ENCODE data around the gene JAKMIP3. TPM values are rescaled to one million over a fixed set of nuclear protein-coding genes. Genes with fewer than 3 reads are reported as not detected.

JAKMIP3 gene
- total RNA-seq (2021; ENCODE audit: unreplicated experiment) (0.17 TPM), Bru-seq, nascent RNA (percentile 13 among the genes with signal in this experiment), BruChase-seq, experiment 1, labeled RNA remaining after a 6-hour chase (percentile 14 among the genes with signal in this experiment), BruChase-seq, experiment 2, labeled RNA remaining after a 2-hour chase (percentile 16 among the genes with signal in this experiment)
- 0.04 and 0.07 TPM in 2 replicates for polyA plus RNA-seq (2012)
- long read RNA-seq, partial matches to known transcripts = 0 of 1 reads
- long read RNA-seq, other reads (novel, unspliced or antisense) = 1 of 1 reads

DNA sequence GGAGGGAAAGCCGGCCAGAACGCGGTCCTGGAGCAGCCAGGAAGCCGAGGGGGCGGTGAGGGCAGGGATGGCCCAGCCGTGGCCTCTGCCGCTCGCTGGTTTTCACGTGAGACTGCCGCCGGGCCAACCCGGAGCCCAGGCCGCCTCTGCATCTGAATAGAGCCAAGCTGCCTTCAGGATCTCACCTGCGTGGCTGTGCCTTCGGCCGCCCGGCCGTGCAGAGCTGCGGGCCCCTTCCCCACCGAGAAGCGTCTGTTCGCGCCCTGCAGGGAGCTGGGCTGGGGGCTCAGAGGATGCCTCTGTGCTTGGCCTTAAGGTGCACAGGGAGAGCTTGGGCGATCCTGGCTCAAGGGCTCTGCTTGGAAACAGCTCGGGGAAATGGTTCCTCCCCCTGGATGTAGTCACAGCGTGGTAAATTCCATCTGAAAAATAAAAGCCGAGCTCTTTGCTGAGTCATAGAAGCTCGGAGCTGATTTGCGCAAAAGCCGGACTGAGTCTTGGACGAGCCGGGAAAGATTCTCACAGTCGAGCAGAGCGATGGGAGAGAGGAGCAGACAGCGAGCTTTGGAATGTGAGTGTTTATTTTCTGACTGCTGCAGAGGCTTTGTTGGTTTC is at the start of gene JAKMIP3:
JAKMIP3 (plus strand) TSS at position 456 of the 615 bp plus-strand sequence. CDS start 38,863 bp downstream, outside the sequence.
- intact Hi-C loops (cut with micrococcal nuclease) = no loop called here
- Histone ChIP-seq H3K27ac (ENCODE audit: low read depth, low read length) (no peak within 1 kb of the TSS), H3K9ac (ENCODE audit: low read length) (no peak within 1 kb of the TSS), H3K4me2 (ENCODE audit: low read length) (no peak within 1 kb of the TSS), H3K79me2 (ENCODE audit: insufficient read depth, low read length) (no peaks in the 10 kb centered on the region), H3K9me3 (ENCODE audit: control insufficient read depth in 1 of 2, insufficient read depth in 1 of 2, low read depth in 1 of 2, low read length in 2 of 2) (no peaks in the 10 kb centered on the region), H2AFZ (ENCODE audit: low read depth, low read length, poor library complexity, severe bottlenecking) (no peak within 1 kb of the TSS), H3K4me3 (replicated peaks in 1 of 2; ENCODE audit: low read depth in 1 of 2, low read length in 2 of 2) (no peak within 1 kb of the TSS), H3K36me3 (ENCODE audit: control insufficient read depth in 1 of 2, insufficient read depth in 2 of 2, low read length in 2 of 2) (no peaks in the 10 kb centered on the region), H3K4me1 (ENCODE audit: control insufficient read depth in 1 of 2, insufficient read depth in 2 of 2, low read length in 2 of 2) (no peaks in the 10 kb centered on the region), H3K27me3 (ENCODE audit: insufficient read depth, low read length) (no peaks in the 10 kb centered on the region), H3K9me2 (ENCODE audit: insufficient read depth) (no peaks in the 10 kb centered on the region), H4K20me1 (ENCODE audit: insufficient read depth) (no peaks in the 10 kb centered on the region)
- TF ChIP-seq ZNF274 (IDR thresholded peaks at IDR 0.05; ENCODE audit: low read depth, low read length) (no peak), RAD21 (IDR thresholded peaks at IDR 0.05; ENCODE audit: low read depth) (no peak), SP1 (IDR thresholded peaks at IDR 0.05; ENCODE audit: low read depth) (no peak), EZH2 (IDR thresholded peaks at IDR 0.05) (no peak), ZFX (IDR thresholded peaks at IDR 0.05) (no peak), REST (IDR thresholded peaks at IDR 0.05; ENCODE audit: low read depth) (no peak)
- POLR2A ChIA-PET = no interaction called here
- RAD21 ChIA-PET (ENCODE audit: low non-redundant PET in 1 of 2, low total read pairs in 2 of 2, uncharacterized antibody in 2 of 2, unreplicated experiment in 2 of 2) = no interaction called here
- DNase-seq (ENCODE audit: low read depth, low spot score) (no peak), ATAC-seq (no peak)
- CTCF ChIA-PET = no interaction called here
- BruUV-seq (replicated peaks) = no TSS peak
